ENCODE results near the gene USP15.

The USP15 gene

GRCh38 chr12:62239571-62239970, 20.6 kb upstream of the USP15 start:
- no peak for TF ChIP-seq POLR2A (IDR thresholded peaks at IDR 0.05; ENCODE audit: extremely low read depth, insufficient read length)
- TF ChIP-seq MAX (IDR thresholded peaks at IDR 0.05; ENCODE audit: low read depth, low read length) = no peak
- no peak for TF ChIP-seq MYC (IDR thresholded peaks at IDR 0.05; ENCODE audit: low read depth, low read length)
- TF ChIP-seq CTCF (IDR thresholded peaks at IDR 0.05; ENCODE audit: low read depth, low read length) = no peak
- DNase-seq (ENCODE audit: low read depth) = no peak
- no peak overlapping the region for H3K4me3 ChIP-seq (ENCODE audit: low read depth, low read length)

- no peak for TF ChIP-seq MAX (IDR thresholded peaks at IDR 0.05; ENCODE audit: low read depth, low read length)
- no peak overlapping the region for H3K4me3 ChIP-seq (ENCODE audit: low read depth, low read length)
- DNase-seq (ENCODE audit: low read depth) = no peak
These were observed 12.7 kb upstream of the USP15 start for GRCh38 chr12:62247281-62248045.

GRCh38 chr12:62248873-62249272, 11.3 kb upstream of the USP15 start:
- no peak overlapping the region for H3K4me3 ChIP-seq (ENCODE audit: low read depth, low read length)
- peak; percentile 76 for DNase-seq (ENCODE audit: low read depth)
- TF ChIP-seq CTCF (IDR thresholded peaks at IDR 0.05; ENCODE audit: low read depth, low read length) (no peak), MAX (IDR thresholded peaks at IDR 0.05; ENCODE audit: low read depth, low read length) (no peak), POLR2A (IDR thresholded peaks at IDR 0.05; ENCODE audit: extremely low read depth, insufficient read length) (no peak), MYC (IDR thresholded peaks at IDR 0.05; ENCODE audit: low read depth, low read length) (no peak; the same call in 1 of the 2 replicates)

- DNase-seq (ENCODE audit: low read depth) = no peak
- no peak for TF ChIP-seq CTCF (IDR thresholded peaks at IDR 0.05; ENCODE audit: low read depth, low read length)
- no peak for TF ChIP-seq MYC (IDR thresholded peaks at IDR 0.05; ENCODE audit: low read depth, low read length)
- TF ChIP-seq POLR2A (IDR thresholded peaks at IDR 0.05; ENCODE audit: extremely low read depth, insufficient read length) = no peak
- no peak for TF ChIP-seq MAX (IDR thresholded peaks at IDR 0.05; ENCODE audit: low read depth, low read length)
- H3K4me3 ChIP-seq (ENCODE audit: low read depth, low read length) = no peak overlapping the region
These were observed 10.8 kb upstream of the USP15 start for GRCh38 chr12:62249419-62249818.

GRCh38 chr12:62250671-62251608, 9.3 kb upstream of the USP15 start:
- TF ChIP-seq POLR2A (IDR thresholded peaks at IDR 0.05; ENCODE audit: extremely low read depth, insufficient read length) (no peak), MYC (IDR thresholded peaks at IDR 0.05; ENCODE audit: low read depth, low read length) (no peak), MAX (IDR thresholded peaks at IDR 0.05; ENCODE audit: low read depth, low read length) (no peak), CTCF (IDR thresholded peaks at IDR 0.05; ENCODE audit: low read depth, low read length) (no peak)
- DNase-seq (ENCODE audit: low read depth) = peak; percentile 58
- no peak overlapping the region for H3K4me3 ChIP-seq (ENCODE audit: low read depth, low read length)

GRCh38 chr12:62251609-62251958, 8.6 kb upstream of the USP15 start:
- no peak overlapping the region for H3K4me3 ChIP-seq (ENCODE audit: low read depth, low read length)
- TF ChIP-seq MYC (IDR thresholded peaks at IDR 0.05; ENCODE audit: low read depth, low read length) (no peak), POLR2A (IDR thresholded peaks at IDR 0.05; ENCODE audit: extremely low read depth, insufficient read length) (no peak), CTCF (IDR thresholded peaks at IDR 0.05; ENCODE audit: low read depth, low read length) (no peak), MAX (IDR thresholded peaks at IDR 0.05; ENCODE audit: low read depth, low read length) (no peak)
- DNase-seq (ENCODE audit: low read depth) = no peak
